Activated naive CD4-positive, alpha-beta T cell treated with anti-CD3 and anti-CD28 coated beads, Interleukin-2, amount 10 ng/mL, durations not matched to agents 7 days and 5 days (primary cell): Measurements from ENCODE around the gene RRP9.

ENCODE experiments used
- CTCF ChIA-PET: fragments of 350-600 bp; sonication (Branson Sonifier 250); formaldehyde crosslinking; loops from one replicate; lab custom pipeline; 2021; ENCODE audit warnings: antibody characterized with exemption; lab: Charles Lee
- DNase-seq: peaks from one replicate; pipeline ENCODE4 v3.0.0-alpha.2; 2020
- H3K27ac Mint-ChIP-seq: one replicate; pipeline ENCODE4 v1.8.0; 2021; ENCODE audit warnings: mild to moderate bottlenecking, moderate library complexity, mixed read lengths
- H3K27me3 Mint-ChIP-seq: one replicate; pipeline ENCODE4 v1.8.0; 2021; ENCODE audit warnings: mild to moderate bottlenecking, mixed read lengths
- H3K36me3 Mint-ChIP-seq: one replicate; pipeline ENCODE4 v1.8.0; 2021; ENCODE audit warnings: mixed read lengths
- H3K4me1 Mint-ChIP-seq: one replicate; pipeline ENCODE4 v1.8.0; 2021; ENCODE audit warnings: mixed read lengths
- H3K4me3 Mint-ChIP-seq: one replicate; pipeline ENCODE4 v1.8.0; 2021; ENCODE audit warnings: mild to moderate bottlenecking, moderate library complexity, mixed read lengths
- H3K9me3 Mint-ChIP-seq: one replicate; pipeline ENCODE4 v1.8.0; 2021; ENCODE audit warnings: mixed read lengths

RRP9 gene

GRCh38 chr3:51955893-51956770 lies 14.4 kb upstream of the RRP9 start:
- CTCF ChIA-PET: interaction anchor here (1.5 kb wide), 1 partner anchor 10 kb away, joined by 3 read pairs; no protein-coding TSS in a partner anchor
- Mint-ChIP-seq H3K27me3 (peaks cover 73% of the 10 kb centered on the region), H3K9me3 (no peaks in the 10 kb centered on the region), H3K4me1 (peaks cover 8% of the 10 kb centered on the region), H3K4me3 (peak overlapping the region; percentile 10), H3K27ac (no peak overlapping the region), H3K36me3 (no peaks in the 10 kb centered on the region)
- peak; percentile 59 for DNase-seq

- Mint-ChIP-seq H3K4me3 (peak within 1 kb of the TSS; percentile 10), H3K9me3 (no peaks in the 10 kb centered on the region), H3K36me3 (no peaks in the 10 kb centered on the region), H3K27ac (no peak within 1 kb of the TSS), H3K4me1 (peaks cover 8% of the 10 kb centered on the region), H3K27me3 (peaks cover 73% of the 10 kb centered on the region)
- CTCF ChIA-PET: no interaction called here
- no peak for DNase-seq
Observed at GRCh38 chr3:51955175-51955892, 13.6 kb upstream of the RRP9 start, which contains the start of gene GPR62. TSS of gene GPR62 (plus strand) at chr3:51955381. CDS start at chr3:51955653, 272 bp downstream.

GRCh38 chr3:51954713-51955112 lies 13.0 kb upstream of the RRP9 start:
- CTCF ChIA-PET: interaction anchor here (1.4 kb wide), 1 partner anchor 8 kb away, joined by 5 read pairs; no protein-coding TSS in a partner anchor
- H3K9me3 Mint-ChIP-seq: no peaks in the 10 kb centered on the region
- H3K4me3 Mint-ChIP-seq: no peak overlapping the region
- no peak for DNase-seq
- H3K27me3 Mint-ChIP-seq: peaks cover 68% of the 10 kb centered on the region
- H3K27ac Mint-ChIP-seq: no peak overlapping the region
- no peaks in the 10 kb centered on the region for H3K36me3 Mint-ChIP-seq
- H3K4me1 Mint-ChIP-seq: peaks cover 8% of the 10 kb centered on the region

GRCh38 chr3:51954105-51954504 lies 12.4 kb upstream of the RRP9 start:
- Mint-ChIP-seq H3K4me3 (no peak overlapping the region), H3K36me3 (no peaks in the 10 kb centered on the region), H3K4me1 (peaks cover 8% of the 10 kb centered on the region), H3K27ac (no peak overlapping the region), H3K9me3 (no peaks in the 10 kb centered on the region), H3K27me3 (peaks cover 68% of the 10 kb centered on the region)
- no peak for DNase-seq
- CTCF ChIA-PET: interaction anchor here (1.3 to 2.1 kb wide), 3 partner anchors 9 to 20 kb away, joined by 5 to 6 read pairs (median 5); partner anchors contain the start of genes ABHD14B and RRP9

GRCh38 chr3:51953445-51953844 lies 11.7 kb upstream of the RRP9 start:
- peaks cover 64% of the 10 kb centered on the region for H3K27me3 Mint-ChIP-seq
- DNase-seq: no peak
- H3K9me3 Mint-ChIP-seq: no peaks in the 10 kb centered on the region
- H3K4me3 Mint-ChIP-seq: no peak overlapping the region
- no peaks in the 10 kb centered on the region for H3K36me3 Mint-ChIP-seq
- CTCF ChIA-PET: interaction anchor here (1.3 to 2.1 kb wide), 3 partner anchors 10 to 20 kb away, joined by 5 to 6 read pairs (median 5); partner anchors contain the start of genes ABHD14B and RRP9
- no peak overlapping the region for H3K27ac Mint-ChIP-seq
- H3K4me1 Mint-ChIP-seq: peaks cover 8% of the 10 kb centered on the region

- Mint-ChIP-seq H3K4me3 (no peak overlapping the region), H3K9me3 (no peaks in the 10 kb centered on the region), H3K27me3 (peaks cover 46% of the 10 kb centered on the region), H3K27ac (no peak overlapping the region), H3K36me3 (no peaks in the 10 kb centered on the region), H3K4me1 (no peaks in the 10 kb centered on the region)
- CTCF ChIA-PET: no interaction called here
- no peak for DNase-seq
Observed at GRCh38 chr3:51950899-51951298, 9.2 kb upstream of the RRP9 start.

- no peak overlapping the region for H3K27ac Mint-ChIP-seq
- H3K9me3 Mint-ChIP-seq: no peaks in the 10 kb centered on the region
- H3K4me1 Mint-ChIP-seq: no peaks in the 10 kb centered on the region
- CTCF ChIA-PET: interaction anchor here (0.6 kb wide), 1 partner anchor 163 kb away, joined by 3 read pairs; no protein-coding TSS in a partner anchor
- no peak overlapping the region for H3K4me3 Mint-ChIP-seq
- no peak for DNase-seq
- H3K36me3 Mint-ChIP-seq: no peaks in the 10 kb centered on the region
- peaks cover 28% of the 10 kb centered on the region for H3K27me3 Mint-ChIP-seq
Observed at GRCh38 chr3:51949121-51949520, 7.4 kb upstream of the RRP9 start.

GRCh38 chr3:51948016-51948580 lies 6.4 kb upstream of the RRP9 start:
- no peak overlapping the region for H3K4me3 Mint-ChIP-seq
- H3K4me1 Mint-ChIP-seq: peaks cover under 1% of the 10 kb centered on the region
- CTCF ChIA-PET: no interaction called here
- H3K27ac Mint-ChIP-seq: no peak overlapping the region
- H3K36me3 Mint-ChIP-seq: no peaks in the 10 kb centered on the region
- H3K27me3 Mint-ChIP-seq: peaks cover 18% of the 10 kb centered on the region
- DNase-seq: no peak
- no peaks in the 10 kb centered on the region for H3K9me3 Mint-ChIP-seq

- CTCF ChIA-PET: interaction anchor here (1.2 to 1.4 kb wide), 2 partner anchors 35 to 54 kb away, joined by 3 read pairs; partner anchors contain the start of gene ACY1
- H3K36me3 Mint-ChIP-seq: no peaks in the 10 kb centered on the region
- no peaks in the 10 kb centered on the region for H3K9me3 Mint-ChIP-seq
- DNase-seq: no peak
- no peak overlapping the region for H3K27ac Mint-ChIP-seq
- H3K4me3 Mint-ChIP-seq: no peak overlapping the region
- H3K4me1 Mint-ChIP-seq: peaks cover 7% of the 10 kb centered on the region
- H3K27me3 Mint-ChIP-seq: peaks cover 11% of the 10 kb centered on the region
Observed at GRCh38 chr3:51947215-51947900, 5.7 kb upstream of the RRP9 start.

- CTCF ChIA-PET: interaction anchor here (1.2 to 1.4 kb wide), 2 partner anchors 36 to 54 kb away, joined by 3 read pairs; partner anchors contain the start of gene ACY1
Observed at GRCh38 chr3:51946796-51947195, 5.1 kb upstream of the RRP9 start.

GRCh38 chr3:51945926-51946705 lies 4.4 kb upstream of the RRP9 start:
- Mint-ChIP-seq H3K4me1 (peaks cover 15% of the 10 kb centered on the region), H3K36me3 (no peaks in the 10 kb centered on the region), H3K27ac (no peak overlapping the region), H3K9me3 (no peaks in the 10 kb centered on the region), H3K27me3 (peaks cover 5% of the 10 kb centered on the region), H3K4me3 (no peak overlapping the region)
- CTCF ChIA-PET: interaction anchor here (1.4 kb wide), 1 partner anchor 37 kb away, joined by 3 read pairs; the partner anchor contains the start of gene ACY1
- no peak for DNase-seq

More at GRCh38 chr3:51946796-51947195, 5.1 kb upstream of the RRP9 start:
- H3K4me1 Mint-ChIP-seq: peaks cover 12% of the 10 kb centered on the region
- no peak overlapping the region for H3K27ac Mint-ChIP-seq
- H3K9me3 Mint-ChIP-seq: no peaks in the 10 kb centered on the region
- H3K4me3 Mint-ChIP-seq: no peak overlapping the region
- DNase-seq: no peak
- H3K36me3 Mint-ChIP-seq: no peaks in the 10 kb centered on the region
- H3K27me3 Mint-ChIP-seq: peaks cover 5% of the 10 kb centered on the region

GRCh38 chr3:51945031-51945840 lies 3.5 kb upstream of the RRP9 start:
- Mint-ChIP-seq H3K36me3 (no peaks in the 10 kb centered on the region), H3K4me1 (peaks cover 24% of the 10 kb centered on the region), H3K4me3 (no peak overlapping the region), H3K27me3 (no peaks in the 10 kb centered on the region), H3K27ac (no peak overlapping the region), H3K9me3 (no peaks in the 10 kb centered on the region)
- no peak for DNase-seq
- CTCF ChIA-PET: no interaction called here
